Stomach smooth muscle (tissue), 2 donors: Measurements from ENCODE around the gene UST.

Experiments
- H3K27ac ChIP-seq: one replicate; pipeline ENCODE4 v1.7.0; 2013; ENCODE audit warnings: mild to moderate bottlenecking, low read length, inconsistent platforms
- H3K27me3 ChIP-seq, 2 donors: one replicate each; pipeline ENCODE4 v1.7.0; 2013; ENCODE audit warnings: low read length in 2 of 2; ENCODE audit not compliant: insufficient read depth in 2 of 2, control insufficient read depth in 1 of 2
- H3K36me3 ChIP-seq, 2 donors: one replicate each; pipeline ENCODE4 v1.7.0; 2013; ENCODE audit warnings: low read length in 2 of 2; ENCODE audit not compliant: control insufficient read depth in 2 of 2, insufficient read depth in 2 of 2
- H3K4me1 ChIP-seq: one replicate; pipeline ENCODE4 v1.7.0; 2013; ENCODE audit warnings: low read length; ENCODE audit not compliant: control insufficient read depth, insufficient read depth
- H3K4me3 ChIP-seq, 2 donors: one replicate each; pipeline ENCODE4 v1.7.0; 2013; ENCODE audit warnings: low read length in 2 of 2
- H3K9ac ChIP-seq, 2 donors: one replicate each; pipeline ENCODE4 v1.7.0; 2013; ENCODE audit warnings: low read length in 2 of 2, mild to moderate bottlenecking in 1 of 2
- H3K9me3 ChIP-seq, 2 donors: one replicate each; pipeline ENCODE4 v1.7.0; 2013; ENCODE audit warnings: low read length in 2 of 2; ENCODE audit not compliant: control insufficient read depth in 2 of 2
- donor health status: healthy.
- donor health status: Pancreatic carcinoma.

The UST gene

GRCh38 chr6:148885925-148886845 is 139.4 kb downstream of the UST start:
- H3K27me3 ChIP-seq = no peaks in the 10 kb centered on the region
- no peak overlapping the region for H3K27ac ChIP-seq
- no peak overlapping the region for H3K4me3 ChIP-seq
- H3K4me1 ChIP-seq = peaks cover 11% of the 10 kb centered on the region
- no peak overlapping the region for H3K9ac ChIP-seq
- no peaks in the 10 kb centered on the region for H3K9me3 ChIP-seq
- no peaks in the 10 kb centered on the region for H3K36me3 ChIP-seq

- Histone ChIP-seq H3K4me3 (no peak overlapping the region), H3K9me3 (no peaks in the 10 kb centered on the region), H3K27ac (no peak overlapping the region), H3K4me1 (peaks cover 11% of the 10 kb centered on the region), H3K27me3 (no peaks in the 10 kb centered on the region), H3K36me3 (no peaks in the 10 kb centered on the region), H3K9ac (no peak overlapping the region)
Measured at GRCh38 chr6:148887181-148887580, 140.4 kb downstream of the UST start.

GRCh38 chr6:148888856-148889255 is 142.0 kb downstream of the UST start:
- no peaks in the 10 kb centered on the region for H3K36me3 ChIP-seq
- no peak overlapping the region for H3K27ac ChIP-seq

GRCh38 chr6:148890096-148890495 is 143.3 kb downstream of the UST start:
- Histone ChIP-seq H3K36me3 (no peaks in the 10 kb centered on the region), H3K27ac (no peak overlapping the region), H3K27me3 (no peaks in the 10 kb centered on the region), H3K9me3 (no peaks in the 10 kb centered on the region), H3K4me1 (peaks cover 11% of the 10 kb centered on the region), H3K9ac (no peak overlapping the region), H3K4me3 (no peak overlapping the region)

More at GRCh38 chr6:148888856-148889255, 142.0 kb downstream of the UST start:
- peaks cover 11% of the 10 kb centered on the region for H3K4me1 ChIP-seq
- no peak overlapping the region for H3K4me3 ChIP-seq
- no peaks in the 10 kb centered on the region for H3K27me3 ChIP-seq
- H3K9ac ChIP-seq = no peak overlapping the region
- H3K9me3 ChIP-seq = no peaks in the 10 kb centered on the region

GRCh38 chr6:148890652-148891404 is 144.0 kb downstream of the UST start:
- Histone ChIP-seq H3K4me1 (peaks cover 11% of the 10 kb centered on the region), H3K36me3 (no peaks in the 10 kb centered on the region), H3K27me3 (no peaks in the 10 kb centered on the region), H3K4me3 (no peak overlapping the region), H3K27ac (no peak overlapping the region), H3K9me3 (no peaks in the 10 kb centered on the region), H3K9ac (no peak overlapping the region)

- no peaks in the 10 kb centered on the region for H3K27me3 ChIP-seq
- no peaks in the 10 kb centered on the region for H3K36me3 ChIP-seq
- H3K4me3 ChIP-seq = no peak overlapping the region
- H3K4me1 ChIP-seq = peaks cover 11% of the 10 kb centered on the region
- H3K9ac ChIP-seq = no peak overlapping the region
- H3K9me3 ChIP-seq = no peaks in the 10 kb centered on the region
- H3K27ac ChIP-seq = no peak overlapping the region
Measured at GRCh38 chr6:148891405-148891783, 144.6 kb downstream of the UST start.

GRCh38 chr6:148892247-148892646 is 145.4 kb downstream of the UST start:
- Histone ChIP-seq H3K4me3 (no peak overlapping the region), H3K9me3 (no peaks in the 10 kb centered on the region), H3K36me3 (no peaks in the 10 kb centered on the region), H3K27ac (no peak overlapping the region), H3K27me3 (no peaks in the 10 kb centered on the region), H3K4me1 (peaks cover 11% of the 10 kb centered on the region), H3K9ac (no peak overlapping the region)

GRCh38 chr6:148893073-148893472 is 146.2 kb downstream of the UST start:
- Histone ChIP-seq H3K27me3 (no peaks in the 10 kb centered on the region), H3K27ac (no peak overlapping the region), H3K4me1 (peaks cover 11% of the 10 kb centered on the region), H3K36me3 (no peaks in the 10 kb centered on the region), H3K9ac (no peak overlapping the region), H3K4me3 (no peak overlapping the region), H3K9me3 (no peaks in the 10 kb centered on the region)

GRCh38 chr6:148893481-148893880 is 146.7 kb downstream of the UST start:
- no peak overlapping the region for H3K27ac ChIP-seq
- H3K36me3 ChIP-seq = no peaks in the 10 kb centered on the region
- no peak overlapping the region for H3K9ac ChIP-seq
- H3K4me3 ChIP-seq = no peak overlapping the region
- peaks cover 11% of the 10 kb centered on the region for H3K4me1 ChIP-seq
- H3K27me3 ChIP-seq = no peaks in the 10 kb centered on the region
- no peaks in the 10 kb centered on the region for H3K9me3 ChIP-seq

GRCh38 chr6:148898376-148899014 is 151.7 kb downstream of the UST start:
- no peaks in the 10 kb centered on the region for H3K9me3 ChIP-seq

More at GRCh38 chr6:148898376-148899014, 151.7 kb downstream of the UST start:
- Histone ChIP-seq H3K4me3 (no peak overlapping the region), H3K4me1 (no peaks in the 10 kb centered on the region), H3K27me3 (no peaks in the 10 kb centered on the region), H3K9ac (no peak overlapping the region), H3K36me3 (no peaks in the 10 kb centered on the region), H3K27ac (no peak overlapping the region)
